H1 (cell line): ENCODE data around the gene EYA4.

Source experiments
- ATF2 ChIP-seq: IDR thresholded peaks from 2 replicates; pipeline ENCODE4 v1.6.1; 2012; ENCODE audit warnings: low read length, inconsistent platforms
- BCL11A ChIP-seq, 2 experiments: IDR thresholded peaks; one replicate each; pipeline ENCODE4 v1.6.1; 2011; ENCODE audit warnings: low read depth in 2 of 2, low read length in 2 of 2, mild to moderate bottlenecking in 2 of 2
- CBX8 ChIP-seq: fragments of 300-800, 300-1000 bp; sonication (generic); IDR thresholded peaks from 2 replicates; pipeline ENCODE4 v1.7.1; 2016; ENCODE audit warnings: low read depth, low read length, borderline replicate concordance
- EZH2 ChIP-seq: fragments of 200-600 bp; sonication (generic); IDR thresholded peaks from 2 replicates; pipeline ENCODE4 v1.7.1; 2012; ENCODE audit warnings: low read depth, mild to moderate bottlenecking, moderate library complexity, low read length, inconsistent platforms; ENCODE audit not compliant: severe bottlenecking
- GABPA ChIP-seq: IDR thresholded peaks from 2 replicates; pipeline ENCODE4 v1.6.1; 2011; ENCODE audit warnings: mild to moderate bottlenecking, low read length, moderate library complexity, borderline replicate concordance; ENCODE audit not compliant: insufficient read depth
- JUN ChIP-seq: IDR thresholded peaks from 2 replicates; pipeline ENCODE4 v1.6.1; 2011; ENCODE audit warnings: low read depth, mild to moderate bottlenecking, improper control_type of control experiment, low read length
- JUND ChIP-seq: IDR thresholded peaks from 2 replicates; pipeline ENCODE4 v1.6.1; 2011; ENCODE audit warnings: mild to moderate bottlenecking, improper control_type of control experiment, low read length
- KDM5A ChIP-seq: fragments of 200-600 bp; IDR thresholded peaks from 2 replicates; pipeline ENCODE4 v1.7.1; 2012; ENCODE audit warnings: mild to moderate bottlenecking, low read length, inconsistent platforms, mixed read lengths
- NRF1 ChIP-seq: IDR thresholded peaks from 2 replicates; pipeline ENCODE4 v1.6.1; 2011; ENCODE audit warnings: mild to moderate bottlenecking, low read depth, low read length, improper control_type of control experiment
- POLR2A ChIP-seq, 2 experiments: IDR thresholded peaks; 1 replicate in 1 of 2; 2 replicates in 1 of 2; pipeline ENCODE4 v1.6.1; 2011; ENCODE audit warnings: low read depth in 2 of 2, low read length in 2 of 2, mild to moderate bottlenecking in 2 of 2; ENCODE audit errors: control extremely low read depth in 1 of 2
- RFX5 ChIP-seq: IDR thresholded peaks from 2 replicates; pipeline ENCODE4 v1.6.1; 2011; ENCODE audit warnings: low read depth, low read length, improper control_type of control experiment, borderline replicate concordance
- TAF7 ChIP-seq: optimal IDR thresholded peaks from 2 replicates; pipeline ENCODE3; 2011; ENCODE audit warnings: low read depth, mild to moderate bottlenecking, inconsistent platforms, low read length, moderate library complexity, borderline replicate concordance
- YY1 ChIP-seq: IDR thresholded peaks from 2 replicates; pipeline ENCODE4 v1.6.1; 2011; ENCODE audit warnings: low read depth, mild to moderate bottlenecking, low read length
- TF ChIP-seq, protein P1 (sequence below), 3 experiments: IDR thresholded peaks; 1 replicate in 2 of 3; 2 replicates in 1 of 3; pipeline versions ENCODE4 v1.5.1 to v1.6.1; 2011; ENCODE audit warnings: low read length in 3 of 3, mild to moderate bottlenecking in 3 of 3, inconsistent platforms in 2 of 3, low read depth in 1 of 3, moderate library complexity in 1 of 3; ENCODE audit not compliant: insufficient read depth in 1 of 3; ENCODE audit errors: control extremely low read depth in 1 of 3

DNA sequence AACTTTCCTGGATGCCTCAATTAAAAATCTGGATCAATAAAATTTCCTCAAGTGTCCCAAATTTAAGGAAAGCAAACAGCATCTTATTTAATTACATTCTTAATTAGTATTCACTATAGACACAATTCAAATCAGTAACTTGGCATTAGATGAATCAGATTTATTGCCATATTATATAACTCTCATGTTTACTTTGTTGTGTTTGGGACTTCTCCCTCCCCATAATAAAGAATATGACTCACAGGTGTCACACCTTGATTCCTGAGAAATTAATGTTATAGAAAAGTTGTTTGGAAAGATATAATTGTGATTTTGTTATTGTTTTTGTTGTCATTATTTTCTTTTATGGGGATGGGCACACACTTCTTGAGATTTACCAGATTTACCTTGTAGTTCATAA is 18.4 kb downstream of the EYA4 start:
- TF ChIP-seq GABPA, result no peak
- no peak for TF ChIP-seq RFX5
- TF ChIP-seq JUN, result no peak
- TF ChIP-seq, protein P1, sequence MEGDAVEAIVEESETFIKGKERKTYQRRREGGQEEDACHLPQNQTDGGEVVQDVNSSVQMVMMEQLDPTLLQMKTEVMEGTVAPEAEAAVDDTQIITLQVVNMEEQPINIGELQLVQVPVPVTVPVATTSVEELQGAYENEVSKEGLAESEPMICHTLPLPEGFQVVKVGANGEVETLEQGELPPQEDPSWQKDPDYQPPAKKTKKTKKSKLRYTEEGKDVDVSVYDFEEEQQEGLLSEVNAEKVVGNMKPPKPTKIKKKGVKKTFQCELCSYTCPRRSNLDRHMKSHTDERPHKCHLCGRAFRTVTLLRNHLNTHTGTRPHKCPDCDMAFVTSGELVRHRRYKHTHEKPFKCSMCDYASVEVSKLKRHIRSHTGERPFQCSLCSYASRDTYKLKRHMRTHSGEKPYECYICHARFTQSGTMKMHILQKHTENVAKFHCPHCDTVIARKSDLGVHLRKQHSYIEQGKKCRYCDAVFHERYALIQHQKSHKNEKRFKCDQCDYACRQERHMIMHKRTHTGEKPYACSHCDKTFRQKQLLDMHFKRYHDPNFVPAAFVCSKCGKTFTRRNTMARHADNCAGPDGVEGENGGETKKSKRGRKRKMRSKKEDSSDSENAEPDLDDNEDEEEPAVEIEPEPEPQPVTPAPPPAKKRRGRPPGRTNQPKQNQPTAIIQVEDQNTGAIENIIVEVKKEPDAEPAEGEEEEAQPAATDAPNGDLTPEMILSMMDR (IDR thresholded peaks at IDR 0.05; ENCODE audit: control extremely low read depth in 1 of 3, insufficient read depth in 1 of 3, low read depth in 1 of 3, low read length in 3 of 3), result no peak
- TF ChIP-seq BCL11A (IDR thresholded peaks at IDR 0.05; ENCODE audit: low read depth in 2 of 2, low read length in 2 of 2), result no peak
- no peak for TF ChIP-seq ATF2
- no peak for TF ChIP-seq EZH2
- no peak for TF ChIP-seq NRF1
- TF ChIP-seq KDM5A, result no peak
- no peak for TF ChIP-seq CBX8
- no peak for TF ChIP-seq POLR2A (IDR thresholded peaks at IDR 0.05; ENCODE audit: control extremely low read depth in 1 of 2, low read depth in 2 of 2, low read length in 2 of 2)
- TF ChIP-seq YY1, result no peak
- TF ChIP-seq TAF7, result no peak
- TF ChIP-seq JUND, result no peak
